22Rv1 (cell line): Measurements from ENCODE around the gene SIK2.

ENCODE experiments used
- ZFX ChIP-seq: fragments of 450-650 bp; IDR thresholded peaks from 2 replicates; pipeline ENCODE4 v1.6.1; 2017; ENCODE audit warnings: antibody characterized with exemption, borderline replicate concordance
- TF ChIP-seq, protein P1 (sequence below): fragments of 450-650 bp; IDR thresholded peaks from 2 replicates; pipeline ENCODE4 v1.5.1; 2017; ENCODE audit warnings: mild to moderate bottlenecking

DNA sequence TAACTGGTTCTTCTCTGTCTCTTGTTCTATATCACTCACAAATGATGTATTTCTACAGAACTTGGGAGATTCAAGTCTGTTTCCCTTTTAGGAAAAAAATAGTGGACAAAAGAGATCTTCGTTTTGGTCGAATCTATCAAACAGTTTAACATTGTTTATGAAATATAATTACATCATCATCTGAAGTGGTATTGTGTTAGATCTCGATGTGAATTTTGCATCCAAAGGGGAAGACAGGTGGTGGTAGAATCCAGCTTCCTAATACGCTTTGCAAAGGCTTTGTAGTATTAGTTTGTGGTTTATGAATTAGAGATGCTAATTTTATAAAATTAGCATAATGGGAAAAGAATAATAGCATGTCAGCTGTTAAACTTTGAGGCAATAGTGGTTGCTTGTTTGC, 3.4 kb downstream of the SIK2 start:
- TF ChIP-seq, protein P1, sequence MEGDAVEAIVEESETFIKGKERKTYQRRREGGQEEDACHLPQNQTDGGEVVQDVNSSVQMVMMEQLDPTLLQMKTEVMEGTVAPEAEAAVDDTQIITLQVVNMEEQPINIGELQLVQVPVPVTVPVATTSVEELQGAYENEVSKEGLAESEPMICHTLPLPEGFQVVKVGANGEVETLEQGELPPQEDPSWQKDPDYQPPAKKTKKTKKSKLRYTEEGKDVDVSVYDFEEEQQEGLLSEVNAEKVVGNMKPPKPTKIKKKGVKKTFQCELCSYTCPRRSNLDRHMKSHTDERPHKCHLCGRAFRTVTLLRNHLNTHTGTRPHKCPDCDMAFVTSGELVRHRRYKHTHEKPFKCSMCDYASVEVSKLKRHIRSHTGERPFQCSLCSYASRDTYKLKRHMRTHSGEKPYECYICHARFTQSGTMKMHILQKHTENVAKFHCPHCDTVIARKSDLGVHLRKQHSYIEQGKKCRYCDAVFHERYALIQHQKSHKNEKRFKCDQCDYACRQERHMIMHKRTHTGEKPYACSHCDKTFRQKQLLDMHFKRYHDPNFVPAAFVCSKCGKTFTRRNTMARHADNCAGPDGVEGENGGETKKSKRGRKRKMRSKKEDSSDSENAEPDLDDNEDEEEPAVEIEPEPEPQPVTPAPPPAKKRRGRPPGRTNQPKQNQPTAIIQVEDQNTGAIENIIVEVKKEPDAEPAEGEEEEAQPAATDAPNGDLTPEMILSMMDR = no peak
- no peak for TF ChIP-seq ZFX
